ENCODE results near the gene KRTAP4-5.

DNA sequence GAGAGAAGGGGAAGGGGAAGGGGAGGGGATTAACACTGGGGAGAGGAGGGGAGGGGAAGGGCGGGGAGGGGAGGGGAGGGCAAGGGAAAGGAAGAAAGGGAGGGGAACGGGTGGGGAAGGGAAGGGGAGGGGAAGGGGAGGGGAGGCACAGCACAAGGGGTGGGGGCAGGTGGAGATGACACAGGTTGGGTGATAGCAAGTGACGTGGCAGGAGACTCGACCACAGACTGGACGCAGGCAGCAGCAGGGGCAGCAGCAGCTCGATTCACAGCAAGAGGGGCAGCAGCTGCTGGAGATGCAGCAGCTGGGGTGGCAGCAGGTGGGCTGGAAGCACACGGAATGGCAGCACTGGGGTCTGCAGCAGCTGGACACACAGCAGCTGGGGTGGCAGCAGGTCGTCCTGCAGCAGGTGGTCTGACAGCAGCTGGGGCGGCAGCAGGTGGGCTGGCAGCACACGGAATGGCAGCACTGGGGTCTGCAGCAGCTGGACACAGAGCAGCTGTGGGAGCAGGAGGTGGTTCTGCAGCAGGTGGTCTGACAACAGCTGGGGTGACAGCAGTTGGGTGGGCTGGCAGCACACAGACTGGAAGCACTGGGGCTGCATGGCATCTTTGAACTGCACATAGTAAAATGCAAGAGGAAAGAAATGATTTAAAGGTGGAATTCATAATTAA is 47.9 kb downstream of the KRTAP4-5 start, which contains the start of gene KRTAP4-16:
- TF ChIP-seq, protein P1, sequence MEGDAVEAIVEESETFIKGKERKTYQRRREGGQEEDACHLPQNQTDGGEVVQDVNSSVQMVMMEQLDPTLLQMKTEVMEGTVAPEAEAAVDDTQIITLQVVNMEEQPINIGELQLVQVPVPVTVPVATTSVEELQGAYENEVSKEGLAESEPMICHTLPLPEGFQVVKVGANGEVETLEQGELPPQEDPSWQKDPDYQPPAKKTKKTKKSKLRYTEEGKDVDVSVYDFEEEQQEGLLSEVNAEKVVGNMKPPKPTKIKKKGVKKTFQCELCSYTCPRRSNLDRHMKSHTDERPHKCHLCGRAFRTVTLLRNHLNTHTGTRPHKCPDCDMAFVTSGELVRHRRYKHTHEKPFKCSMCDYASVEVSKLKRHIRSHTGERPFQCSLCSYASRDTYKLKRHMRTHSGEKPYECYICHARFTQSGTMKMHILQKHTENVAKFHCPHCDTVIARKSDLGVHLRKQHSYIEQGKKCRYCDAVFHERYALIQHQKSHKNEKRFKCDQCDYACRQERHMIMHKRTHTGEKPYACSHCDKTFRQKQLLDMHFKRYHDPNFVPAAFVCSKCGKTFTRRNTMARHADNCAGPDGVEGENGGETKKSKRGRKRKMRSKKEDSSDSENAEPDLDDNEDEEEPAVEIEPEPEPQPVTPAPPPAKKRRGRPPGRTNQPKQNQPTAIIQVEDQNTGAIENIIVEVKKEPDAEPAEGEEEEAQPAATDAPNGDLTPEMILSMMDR (optimal IDR thresholded peaks at IDR 0.05 in 1 of 3, IDR thresholded peaks at IDR 0.05 in 1 of 3, conservative IDR thresholded peaks at IDR 0.05 in 1 of 3; ENCODE audit: extremely low read depth in 1 of 3, insufficient read depth in 2 of 3, low read length in 3 of 3), result no peak
- TF ChIP-seq EZH2 (IDR thresholded peaks at IDR 0.05; ENCODE audit: low read length), result no peak
